ENCODE data around the gene HEMGN.

Gene HEMGN

DNA sequence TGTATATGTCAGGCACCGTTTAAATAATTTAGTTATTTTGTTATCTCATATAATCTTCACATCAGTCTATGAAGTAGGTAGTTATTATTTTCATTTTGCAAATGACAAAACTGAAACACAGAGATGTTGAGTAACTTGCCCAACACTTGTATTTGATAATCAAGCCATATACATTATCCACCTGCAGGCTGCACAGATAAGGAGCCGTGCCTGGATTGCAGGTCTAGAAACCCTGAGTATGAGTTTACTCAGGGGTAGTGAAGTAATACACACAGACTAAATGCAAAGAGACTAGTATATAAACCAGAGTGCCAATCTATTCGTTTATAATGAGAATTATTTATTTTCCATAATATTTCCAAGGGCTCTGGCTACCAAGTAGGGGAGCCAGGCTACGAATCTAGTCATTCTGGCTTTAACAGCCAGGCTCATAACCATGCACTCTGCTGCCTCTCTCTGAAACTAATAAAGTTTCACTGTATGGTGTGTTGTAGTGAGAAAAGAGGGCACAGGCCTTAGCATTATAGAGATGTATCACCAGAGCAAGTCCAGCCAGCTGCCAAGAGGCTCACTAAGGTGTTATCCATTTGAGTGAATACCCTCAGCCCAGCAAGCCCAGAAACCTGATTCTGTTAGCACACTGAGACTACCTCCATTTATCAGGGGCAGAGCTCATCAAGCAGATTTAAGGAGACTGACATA is 4.5 kb downstream of the HEMGN start:
- DNase-seq = no peak

DNA sequence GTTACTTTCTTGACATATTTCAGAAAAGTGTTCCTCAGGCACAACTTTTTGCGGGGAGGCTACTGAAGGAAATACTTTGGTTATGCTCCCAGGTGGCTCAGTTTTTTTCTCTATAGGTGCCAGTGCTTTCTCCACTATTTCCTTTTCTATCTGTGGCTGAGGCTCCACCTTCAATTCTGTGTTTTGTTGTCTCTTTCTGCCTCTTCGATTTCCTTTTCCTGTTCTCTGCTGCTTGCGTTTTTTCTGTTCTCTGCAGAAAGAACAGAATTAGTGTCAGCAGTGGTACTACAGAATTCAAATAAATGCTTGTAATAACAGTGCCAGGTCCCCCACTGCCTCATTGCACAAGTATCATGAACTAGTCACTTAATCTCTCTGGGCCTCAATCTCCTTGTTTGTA is 7.0 kb downstream of the HEMGN start:
- DNase-seq = no peak

DNA sequence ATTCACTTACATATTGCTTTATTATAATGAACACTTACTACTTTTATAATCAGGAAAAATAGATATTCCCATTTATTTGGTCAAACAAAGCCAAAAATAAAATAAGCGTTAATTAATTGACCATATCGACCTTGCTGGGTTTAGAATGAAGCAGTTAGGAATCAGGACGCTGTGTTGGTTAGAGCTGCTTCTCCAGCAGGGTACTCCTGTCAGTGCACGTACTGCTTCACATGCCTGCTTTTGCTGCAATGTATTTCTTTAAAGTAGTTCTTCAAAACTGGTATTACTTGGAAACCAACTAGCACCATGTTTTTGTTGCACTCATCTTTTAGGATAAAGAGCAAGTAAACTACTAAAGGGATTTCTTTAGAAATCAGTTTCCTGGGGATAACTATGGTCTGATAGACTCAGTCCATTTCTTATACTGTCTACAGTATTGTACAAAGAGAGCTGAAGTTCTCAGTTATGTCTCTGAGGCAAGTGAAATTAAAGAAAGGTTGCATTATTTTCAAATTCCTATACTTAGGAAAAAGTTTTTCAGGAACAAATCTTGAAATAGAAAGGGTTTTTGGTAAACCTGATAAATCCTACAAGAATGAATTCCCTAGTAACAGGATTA is 8.9 kb downstream of the HEMGN start:
- DNase-seq = no peak

DNA sequence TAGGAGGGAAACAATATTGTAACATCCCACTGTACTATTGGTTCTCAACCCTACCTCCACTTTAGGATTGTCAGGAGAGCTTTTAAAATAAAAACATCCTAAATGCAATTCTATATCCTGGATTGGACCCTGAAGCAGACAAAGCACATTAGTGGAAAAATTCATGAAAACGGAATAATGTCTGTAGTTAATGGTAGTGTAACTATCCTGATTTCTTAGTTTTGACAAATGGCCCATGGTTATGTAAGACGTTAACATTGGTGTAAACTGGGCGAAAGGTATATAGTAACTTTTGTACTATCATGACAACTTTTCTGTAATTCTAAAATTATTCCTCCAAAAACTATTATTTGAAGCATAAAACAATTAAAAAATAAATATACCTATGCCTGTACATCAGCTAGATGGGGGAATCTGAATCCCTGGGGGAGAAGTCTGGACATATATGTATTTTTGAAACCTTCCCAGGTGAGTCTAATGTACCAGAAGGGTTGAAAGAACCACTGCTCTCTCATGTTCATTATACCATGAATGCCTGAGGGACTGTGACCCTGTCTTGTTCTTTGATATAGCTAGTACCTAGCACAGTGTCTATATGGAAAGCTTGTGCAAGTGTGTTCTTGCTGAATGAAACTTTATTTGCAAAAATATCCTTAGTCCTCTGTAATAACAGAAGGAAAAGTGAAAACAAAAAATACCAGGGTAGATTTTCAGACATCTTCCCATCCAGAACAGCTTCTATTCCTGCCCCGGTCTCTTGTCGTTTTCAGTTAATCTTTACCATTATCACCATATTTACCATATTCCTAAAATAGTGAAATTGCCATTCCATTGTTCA is 12.3 kb downstream of the HEMGN start:
- DNase-seq = no peak

DNA sequence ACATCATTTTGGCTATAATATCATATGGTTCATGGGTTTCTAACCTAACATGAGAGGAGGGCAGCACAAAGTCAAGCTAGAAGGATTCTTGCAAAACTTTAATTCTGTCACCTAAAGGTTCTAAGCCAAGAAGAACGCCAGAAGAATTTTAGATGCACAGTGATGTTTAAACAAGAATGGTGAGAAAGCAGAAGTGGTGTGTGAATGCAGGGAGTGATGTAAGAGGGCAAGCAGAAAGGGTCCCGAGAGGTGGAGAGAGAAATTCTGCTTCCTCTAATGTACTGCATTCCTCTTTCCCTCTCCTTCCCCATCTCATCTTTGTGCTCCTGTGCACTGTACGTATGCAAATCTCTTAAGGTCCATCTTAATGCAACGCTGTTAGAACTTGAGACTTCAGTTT is 13.6 kb downstream of the HEMGN start:
- DNase-seq = no peak

DNA sequence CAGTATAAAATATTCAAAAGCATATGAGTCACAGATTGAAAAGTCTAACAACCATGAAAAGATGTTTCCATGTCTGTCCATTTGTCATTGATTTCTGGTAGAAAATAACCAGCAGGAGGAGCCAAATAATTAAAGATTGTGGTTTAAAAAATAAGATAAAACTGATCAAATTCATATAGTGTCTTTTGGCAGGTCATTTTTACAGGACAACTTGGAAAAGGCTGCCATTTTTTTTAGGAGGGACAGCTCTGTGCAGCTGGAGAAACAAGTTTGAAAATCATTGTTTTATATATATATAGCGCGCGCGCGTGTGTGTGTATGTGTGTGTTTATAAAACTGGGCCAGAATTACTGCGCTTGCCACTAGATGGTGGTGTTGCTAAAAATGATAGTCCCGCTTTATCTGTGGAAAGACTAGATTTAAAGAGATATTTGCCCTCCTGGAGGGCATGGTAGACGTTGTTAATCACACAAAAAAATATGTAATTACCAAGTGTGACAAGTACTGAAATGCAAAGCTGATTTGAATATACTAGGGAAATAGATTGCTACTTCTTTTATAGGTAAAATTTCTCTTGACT is 14.4 kb downstream of the HEMGN start:
- peak in 50 of 58 donors; percentile 14 to 79 (median 52) for DNase-seq

DNA sequence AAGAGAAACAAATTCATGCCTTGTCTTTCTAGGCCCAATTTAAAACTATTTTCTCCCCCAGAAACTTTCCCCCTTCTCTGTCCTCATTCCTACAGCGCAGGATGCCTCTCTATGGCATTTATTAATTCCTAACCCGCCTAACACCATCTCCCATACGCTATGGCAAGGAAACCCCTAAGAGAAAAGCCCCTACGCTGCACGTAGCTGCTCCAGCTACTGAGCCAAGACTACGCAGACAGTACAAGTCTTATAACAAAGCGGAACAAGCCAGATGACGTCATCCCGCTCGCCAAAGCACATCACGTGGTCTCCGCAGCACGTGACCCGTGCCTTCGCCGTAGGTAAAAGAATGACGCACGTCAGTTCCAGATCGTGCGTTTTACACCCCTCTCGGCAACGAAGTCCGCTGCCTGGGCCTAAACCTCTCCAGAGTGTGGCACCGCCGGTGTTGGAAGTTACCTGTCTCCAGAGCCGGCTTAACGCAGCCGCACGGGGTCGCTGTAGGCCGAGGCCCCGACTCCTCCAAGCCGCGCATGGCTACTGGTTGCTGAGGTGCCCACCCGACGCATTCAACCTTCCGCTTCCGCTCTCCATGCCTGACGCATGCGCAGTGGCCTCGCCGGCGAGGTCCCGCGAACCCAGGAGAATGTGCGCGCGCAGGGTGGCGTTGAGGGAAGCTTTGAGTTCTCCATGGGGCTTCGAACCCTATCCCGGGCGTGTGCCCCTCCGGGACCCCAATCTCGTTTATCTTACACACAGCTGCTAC is 15.8 kb downstream of the HEMGN start, which contains the start of gene TRMO:
TSS of gene TRMO (minus strand) at position 542 of the 766 bp plus-strand sequence. CDS start at position 535, 7 bp downstream.
- peak; percentile 55 to 100 (median 97) for DNase-seq

DNA sequence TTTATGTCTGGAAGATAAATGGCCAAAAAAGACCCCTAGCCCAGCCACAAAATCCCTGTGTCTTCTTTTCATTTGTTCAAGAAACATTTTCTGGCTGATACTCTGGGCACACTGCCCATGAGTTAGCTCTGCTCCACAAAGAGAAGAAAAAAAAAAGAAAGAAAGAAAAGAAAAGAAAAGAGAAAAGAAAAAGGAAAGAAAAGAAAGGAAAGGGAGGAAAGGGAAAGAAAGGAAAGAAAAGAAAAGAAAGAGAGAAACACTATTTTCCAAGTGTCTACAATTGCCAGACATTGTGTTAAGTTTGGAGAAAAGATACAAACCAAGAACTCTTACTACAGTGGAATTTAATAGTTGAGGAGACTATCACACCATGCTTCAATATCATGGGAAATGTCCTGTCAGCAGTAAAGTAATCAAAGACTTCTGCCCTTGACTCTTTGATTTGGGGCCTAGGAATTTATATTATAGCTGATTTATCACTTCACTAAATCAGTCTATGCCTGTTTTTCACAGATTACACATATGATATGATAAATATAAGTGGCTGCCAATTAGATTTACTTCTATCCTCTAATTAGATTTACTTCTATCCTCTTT is 18.7 kb downstream of the HEMGN start:
- DNase-seq = no peak

DNA sequence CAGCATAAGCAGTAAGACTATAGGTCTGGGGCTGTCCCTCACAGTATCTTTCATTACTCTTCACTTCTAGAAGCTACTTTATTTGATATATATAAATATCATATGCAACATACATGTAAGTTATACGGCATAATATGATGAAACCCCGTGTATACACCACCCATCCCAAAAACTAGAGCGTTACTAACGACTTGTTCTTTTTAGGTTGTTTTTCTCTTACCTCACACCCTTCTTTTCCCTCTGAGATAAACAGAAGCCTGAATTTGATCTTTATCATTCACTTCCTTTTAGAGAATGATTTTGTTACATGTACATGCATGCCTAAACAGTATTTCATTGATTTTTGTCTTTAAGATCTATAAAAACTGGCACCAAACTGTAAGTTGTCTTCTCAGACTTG is 19.4 kb downstream of the HEMGN start:
- DNase-seq = no peak

DNA sequence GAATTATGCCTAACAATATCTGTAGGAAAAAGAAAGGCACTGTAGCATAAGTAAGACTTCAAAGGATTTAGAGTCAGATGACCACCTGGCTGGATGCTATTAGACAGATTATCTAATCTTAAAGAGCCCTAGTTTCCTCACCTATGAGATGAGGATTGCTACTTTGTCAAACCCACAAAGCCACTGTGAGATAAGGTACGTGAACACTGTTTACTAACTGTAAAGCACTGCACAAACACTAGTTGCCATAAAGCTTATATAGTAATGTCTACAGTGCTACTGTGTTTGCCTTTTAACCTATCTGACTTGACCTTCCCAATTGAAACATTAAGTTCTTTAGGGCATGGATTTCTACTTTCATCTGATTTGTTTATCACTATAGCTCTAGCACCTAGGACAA is 26.0 kb downstream of the HEMGN start:
- DNase-seq = no peak

DNA sequence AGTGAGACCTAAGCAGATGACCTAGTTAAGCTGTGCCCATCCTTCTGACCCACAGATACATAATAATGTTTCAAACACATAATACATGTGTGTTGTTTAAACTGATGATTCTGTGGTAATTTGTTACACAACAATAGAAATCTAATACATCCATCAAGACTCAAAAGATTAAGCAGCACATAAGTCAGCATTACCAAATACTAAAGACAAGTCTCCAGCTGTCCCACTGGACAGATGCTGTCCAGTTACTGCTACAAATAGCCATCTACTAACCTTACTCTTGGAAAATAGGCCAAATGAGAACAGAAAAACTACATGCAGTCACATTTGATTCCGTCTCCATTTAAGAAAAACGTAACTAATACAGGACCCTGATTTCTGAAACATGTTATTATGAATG is 26.4 kb downstream of the HEMGN start:
- DNase-seq = no peak

DNA sequence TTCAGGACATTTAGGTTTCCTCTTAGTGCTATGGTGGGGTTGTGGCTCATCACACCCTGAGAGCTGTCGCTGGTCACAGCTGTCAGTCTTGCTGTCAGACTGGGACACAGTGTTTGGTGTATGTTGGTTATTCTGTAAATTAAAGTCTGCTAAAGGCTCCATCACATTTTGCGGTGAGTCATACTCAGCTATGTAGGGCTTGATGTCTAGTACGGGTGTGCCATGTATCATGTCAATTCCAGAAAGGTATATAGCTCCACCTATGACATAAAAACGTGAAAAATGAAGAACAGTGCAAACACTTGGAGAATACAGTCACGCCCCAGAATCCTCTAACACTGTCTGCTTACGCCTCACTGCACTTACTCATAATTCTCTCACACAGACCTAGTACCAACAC is 27.6 kb downstream of the HEMGN start:
- no peak for DNase-seq

DNA sequence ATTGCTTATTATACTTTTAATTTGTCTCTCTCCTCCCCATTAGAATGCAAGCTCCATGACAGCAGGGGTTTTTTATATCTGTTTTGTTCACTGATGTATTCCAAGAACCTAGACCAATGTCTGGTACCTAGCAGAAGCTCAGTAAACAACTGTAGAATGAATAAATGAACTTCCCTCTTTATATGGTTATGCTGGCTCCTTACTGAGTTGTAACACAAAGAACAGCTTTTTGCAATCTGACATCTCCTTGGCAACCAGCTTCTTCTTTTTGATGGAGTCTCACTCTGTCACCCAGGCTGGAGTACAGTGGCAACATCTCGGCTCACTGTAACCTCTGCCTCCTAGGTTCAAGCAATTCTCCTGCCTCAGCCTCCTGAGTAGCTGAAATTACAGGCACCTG is 29.3 kb downstream of the HEMGN start:
- no peak for DNase-seq

DNA sequence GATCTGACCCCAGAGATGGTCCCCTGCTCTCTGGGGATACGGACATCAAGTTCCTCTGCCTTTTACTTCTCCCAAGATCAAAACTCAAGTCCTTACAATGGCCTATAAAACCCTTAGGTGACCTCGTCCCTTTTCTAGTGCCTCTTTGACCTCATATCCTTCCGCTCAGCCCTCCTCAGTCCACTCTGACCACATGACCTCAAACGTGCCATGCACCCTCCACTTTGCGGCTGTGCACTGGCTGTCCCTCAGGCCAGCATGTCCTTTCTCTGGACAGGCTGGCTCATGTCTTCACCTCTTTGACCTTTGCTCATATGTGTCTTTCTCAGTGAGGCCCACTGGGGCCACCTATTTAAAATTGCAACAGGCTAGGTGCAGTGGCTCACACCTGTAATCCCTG is 30.3 kb downstream of the HEMGN start:
- DNase-seq = no peak

DNA sequence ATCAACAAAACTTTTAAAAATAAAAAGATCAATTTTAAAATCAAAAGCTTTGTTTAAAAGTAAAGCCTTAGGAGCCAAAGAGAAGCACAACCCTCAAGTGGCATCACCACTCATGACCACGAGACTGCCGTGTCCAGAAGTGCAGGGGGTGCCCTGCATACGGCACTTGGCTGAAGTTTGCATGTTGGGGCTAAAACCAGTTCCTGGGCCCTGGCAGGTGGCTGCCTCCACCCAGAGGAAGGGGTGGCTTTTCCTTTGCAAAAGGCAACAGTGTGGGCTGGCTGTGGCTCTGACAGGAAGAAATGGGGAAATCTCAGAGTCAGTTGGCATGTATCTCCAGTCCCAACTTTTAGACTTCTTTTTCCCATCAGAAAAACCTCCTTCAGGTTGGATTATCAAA is 30.9 kb downstream of the HEMGN start:
- peak in 2 of 58 donors; percentile 7 to 12 for DNase-seq

DNA sequence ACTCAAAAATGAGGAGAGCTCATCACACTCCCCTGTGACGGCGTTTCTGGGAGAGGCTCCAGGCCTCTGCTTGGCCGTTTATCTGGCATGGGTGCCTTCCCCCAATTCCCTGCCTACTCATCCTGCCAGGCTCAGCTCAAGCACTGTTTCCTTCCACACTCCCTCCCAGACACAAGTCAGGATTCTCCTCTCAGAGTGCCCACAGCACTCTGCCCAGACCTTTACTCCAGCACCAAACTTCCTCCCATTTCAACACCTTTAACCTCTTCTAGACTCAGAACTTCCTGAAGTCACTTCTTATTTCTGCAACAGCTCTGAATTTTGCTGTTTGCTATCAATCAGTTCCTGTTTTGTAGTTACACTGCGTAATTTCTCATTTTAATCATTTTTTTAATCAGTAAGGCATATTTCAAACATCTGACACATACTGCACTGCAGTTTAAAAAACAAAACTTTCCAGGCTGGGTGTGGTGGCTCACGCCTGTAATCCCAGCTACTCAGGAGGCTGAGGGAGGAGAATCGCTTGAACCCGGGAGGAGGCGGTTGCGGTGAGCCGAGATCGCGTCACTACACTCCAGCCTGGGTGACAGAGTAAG is 31.6 kb downstream of the HEMGN start:
- DNase-seq = peak in 41 of 58 donors; percentile 4 to 64 (median 24)

DNA sequence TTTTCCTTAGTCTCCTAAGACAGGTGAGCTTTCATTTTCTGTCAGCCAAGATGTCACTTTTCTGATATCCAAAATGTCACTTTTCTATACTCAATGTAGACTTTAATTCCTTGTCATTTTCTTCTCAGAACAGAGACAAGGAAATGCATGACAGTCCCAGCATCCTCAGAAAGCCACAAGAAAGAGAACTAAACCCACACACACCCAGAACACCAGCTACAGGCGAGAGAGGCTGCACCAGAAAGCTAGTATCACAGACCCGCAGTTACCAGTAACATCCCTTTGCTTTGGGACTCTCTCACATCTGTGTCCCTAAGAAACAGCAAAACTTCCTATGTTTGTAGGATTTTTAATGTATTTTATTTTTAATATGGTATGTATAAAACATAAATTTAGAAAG is 32.7 kb downstream of the HEMGN start:
- no peak for DNase-seq

DNA sequence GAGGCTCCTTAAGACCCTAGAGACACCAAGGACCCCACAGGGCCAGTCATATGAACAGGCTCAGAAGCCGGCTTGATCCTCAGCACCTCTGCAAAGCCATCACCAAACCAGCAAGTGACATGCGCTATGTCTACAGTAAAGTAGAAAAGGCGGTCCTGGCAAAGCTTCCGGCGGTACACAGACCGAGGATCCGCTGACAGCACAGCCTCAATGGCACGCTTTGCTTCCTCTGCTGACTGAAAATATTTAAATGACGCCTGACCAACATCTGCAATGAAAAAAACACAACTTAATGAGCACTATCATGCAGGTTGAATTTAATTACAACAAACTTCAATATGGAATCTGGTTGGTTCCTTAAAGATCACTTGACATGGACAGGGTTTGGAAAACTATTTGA is 33.2 kb downstream of the HEMGN start:
- no peak for DNase-seq

DNA sequence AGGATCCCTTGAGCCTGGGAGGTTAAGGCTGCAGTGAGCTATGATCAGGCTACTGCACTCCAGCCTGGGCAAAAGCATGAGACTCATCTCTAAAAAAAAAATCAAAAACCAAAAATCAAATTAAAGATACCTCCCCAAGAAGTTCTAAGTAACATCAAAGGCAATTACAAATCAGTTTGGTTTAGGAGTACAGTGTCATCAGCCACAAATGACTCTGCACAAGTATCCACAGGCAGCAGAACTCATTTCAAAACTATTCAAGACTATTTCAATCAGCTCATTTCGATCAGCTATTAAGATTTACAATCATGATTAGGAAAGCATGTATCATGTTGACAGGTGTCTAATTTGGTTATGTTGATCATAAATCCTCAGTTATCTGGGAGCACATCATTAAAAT is 34.8 kb downstream of the HEMGN start:
- DNase-seq = no peak
